GM12873 (cell line): Measurements from ENCODE around the gene PAK1IP1.

Source experiments
- TF ChIP-seq, protein P1 (sequence below): IDR thresholded peaks from 2 replicates; pipeline ENCODE4 v1.5.1; 2012; ENCODE audit warnings: low read depth, mild to moderate bottlenecking, moderate library complexity, low read length, control low read depth; ENCODE audit not compliant: insufficient read depth; ENCODE audit errors: missing control alignments

PAK1IP1 gene

DNA sequence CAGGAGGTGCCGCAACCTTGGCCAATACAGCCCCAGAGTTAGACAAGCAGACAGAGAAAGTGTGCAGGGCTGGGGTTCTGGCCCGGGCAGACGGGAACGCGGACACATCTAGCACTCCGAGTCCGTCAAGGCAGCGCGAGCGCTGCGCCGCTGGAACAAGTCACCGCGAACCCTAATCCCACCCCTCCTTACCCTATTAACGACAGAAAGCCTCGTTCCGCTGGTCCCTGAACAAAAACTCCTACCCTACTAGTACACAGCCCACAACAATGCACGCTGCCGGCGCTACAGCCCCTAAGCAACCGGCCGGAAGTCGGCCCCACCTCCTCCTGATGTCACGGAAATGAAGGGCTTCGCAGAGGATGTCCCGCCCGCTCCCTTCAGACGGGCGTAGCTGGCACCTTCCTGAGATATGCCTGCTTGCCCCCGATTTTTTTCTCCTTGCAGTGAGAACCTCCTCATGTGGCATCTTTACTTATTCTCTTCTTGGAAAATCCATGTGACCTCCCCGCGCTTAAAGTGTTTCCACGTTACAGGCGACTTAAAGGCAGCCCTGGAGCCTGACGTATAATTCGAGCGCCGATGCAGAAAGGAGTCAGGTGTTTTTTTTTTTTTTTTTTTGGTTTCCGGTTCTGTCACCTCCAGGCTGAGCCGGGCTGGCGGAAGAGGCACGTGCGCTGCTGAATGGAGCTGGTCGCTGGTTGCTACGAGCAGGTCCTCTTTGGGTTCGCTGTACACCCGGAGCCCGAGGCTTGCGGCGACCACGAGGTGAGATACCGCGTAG lies at the start of gene PAK1IP1, which contains the start of gene C6orf52:
Gene PAK1IP1, plus strand, starts transcription at position 671 of the 784 bp plus-strand sequence. Its CDS starts 14 bp downstream, at position 685.
Gene C6orf52, minus strand, starts transcription at position 315 of the 784 bp plus-strand sequence. CDS start 7,066 bp downstream, outside the sequence.
- TF ChIP-seq, protein P1, sequence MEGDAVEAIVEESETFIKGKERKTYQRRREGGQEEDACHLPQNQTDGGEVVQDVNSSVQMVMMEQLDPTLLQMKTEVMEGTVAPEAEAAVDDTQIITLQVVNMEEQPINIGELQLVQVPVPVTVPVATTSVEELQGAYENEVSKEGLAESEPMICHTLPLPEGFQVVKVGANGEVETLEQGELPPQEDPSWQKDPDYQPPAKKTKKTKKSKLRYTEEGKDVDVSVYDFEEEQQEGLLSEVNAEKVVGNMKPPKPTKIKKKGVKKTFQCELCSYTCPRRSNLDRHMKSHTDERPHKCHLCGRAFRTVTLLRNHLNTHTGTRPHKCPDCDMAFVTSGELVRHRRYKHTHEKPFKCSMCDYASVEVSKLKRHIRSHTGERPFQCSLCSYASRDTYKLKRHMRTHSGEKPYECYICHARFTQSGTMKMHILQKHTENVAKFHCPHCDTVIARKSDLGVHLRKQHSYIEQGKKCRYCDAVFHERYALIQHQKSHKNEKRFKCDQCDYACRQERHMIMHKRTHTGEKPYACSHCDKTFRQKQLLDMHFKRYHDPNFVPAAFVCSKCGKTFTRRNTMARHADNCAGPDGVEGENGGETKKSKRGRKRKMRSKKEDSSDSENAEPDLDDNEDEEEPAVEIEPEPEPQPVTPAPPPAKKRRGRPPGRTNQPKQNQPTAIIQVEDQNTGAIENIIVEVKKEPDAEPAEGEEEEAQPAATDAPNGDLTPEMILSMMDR = no peak

- TF ChIP-seq, protein P1 = no peak
These were observed 39.2 kb upstream of the PAK1IP1 start for GRCh38 chr6:10655508-10656055.

GRCh38 chr6:10658910-10659698 lies 35.7 kb upstream of the PAK1IP1 start:
- TF ChIP-seq, protein P1 = no peak

DNA sequence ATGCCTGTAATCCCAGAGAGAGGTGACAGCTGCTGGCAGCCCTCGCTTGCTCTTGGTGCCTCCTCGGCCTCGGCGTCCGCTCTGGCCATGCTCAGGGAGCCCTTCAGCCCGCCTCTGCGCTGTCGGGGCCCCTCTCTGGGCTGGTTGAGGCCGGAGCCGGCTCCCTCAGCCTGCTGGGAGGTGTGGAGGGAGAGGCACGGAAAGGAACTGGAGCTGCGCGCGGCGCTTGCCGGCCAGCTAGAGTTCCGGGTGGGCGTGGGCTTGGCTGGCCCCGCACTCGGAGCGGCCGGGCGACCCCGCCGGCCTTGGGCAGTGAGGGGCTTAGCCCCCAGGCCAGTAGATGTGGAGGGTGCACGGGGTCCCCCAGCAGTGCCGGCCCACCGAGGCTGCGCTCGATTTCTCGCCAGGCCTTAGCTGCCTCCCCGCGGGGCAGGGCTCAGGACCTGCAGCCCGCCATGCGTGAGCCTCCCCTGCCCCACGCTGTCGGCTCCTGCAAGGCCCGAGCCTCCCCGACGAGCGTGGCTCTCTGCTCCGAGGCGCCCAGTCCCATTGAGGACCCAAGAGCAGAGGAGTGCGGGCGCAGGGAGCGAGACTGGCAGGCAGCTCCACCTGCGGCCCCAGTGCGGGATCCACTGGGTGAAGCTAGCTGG lies 34.9 kb upstream of the PAK1IP1 start:
- TF ChIP-seq, protein P1 = no peak

GRCh38 chr6:10662207-10662606 lies 32.6 kb upstream of the PAK1IP1 start:
- TF ChIP-seq, protein P1 = no peak

- TF ChIP-seq, protein P1 = no peak
These were observed 32.0 kb upstream of the PAK1IP1 start for GRCh38 chr6:10662742-10663141.
